HUES48 (cell line): Measurements from ENCODE around the gene MICAL2.

Source experiments
- H3K27ac ChIP-seq: one replicate; pipeline ENCODE4 v1.7.0; 2013; ENCODE audit warnings: low read depth, low read length, inconsistent platforms
- H3K27me3 ChIP-seq: 2 replicates; pipeline ENCODE4 v1.6.1; 2013; ENCODE audit warnings: mild to moderate bottlenecking, low read length; ENCODE audit not compliant: control insufficient read depth, insufficient read depth
- H3K36me3 ChIP-seq: 2 replicates; pipeline ENCODE4 v1.6.1; 2013; ENCODE audit warnings: low read length; ENCODE audit not compliant: control insufficient read depth, insufficient read depth
- H3K4me1 ChIP-seq: 2 replicates; pipeline ENCODE4 v1.6.1; 2013; ENCODE audit warnings: mild to moderate bottlenecking, low read length; ENCODE audit not compliant: control insufficient read depth, insufficient read depth
- H3K4me3 ChIP-seq: 2 replicates; pipeline ENCODE4 v1.5.1; 2013; ENCODE audit warnings: mild to moderate bottlenecking, low read depth, low read length
- H3K9ac ChIP-seq: 2 replicates; pipeline ENCODE4 v1.6.1; 2013; ENCODE audit warnings: mild to moderate bottlenecking, low read depth, low read length, moderate library complexity
- H3K9me3 ChIP-seq: 2 replicates; pipeline ENCODE4 v1.6.1; 2013; ENCODE audit warnings: low read length; ENCODE audit not compliant: control insufficient read depth, insufficient read depth

MICAL2 gene

GRCh38 chr11:12110201-12110713, at the start of gene MICAL2:
Gene MICAL2 (plus strand): TSS chr11:12110590. CDS start chr11:12162156, 51,566 bp downstream.
- Histone ChIP-seq H3K27ac (no peak within 1 kb of the TSS), H3K4me1 (peaks cover 6% of the 10 kb centered on the region), H3K9me3 (no peaks in the 10 kb centered on the region), H3K4me3 (peak within 1 kb of the TSS; percentile 65), H3K36me3 (no peaks in the 10 kb centered on the region), H3K9ac (no peak within 1 kb of the TSS), H3K27me3 (peaks cover 34% of the 10 kb centered on the region)

DNA sequence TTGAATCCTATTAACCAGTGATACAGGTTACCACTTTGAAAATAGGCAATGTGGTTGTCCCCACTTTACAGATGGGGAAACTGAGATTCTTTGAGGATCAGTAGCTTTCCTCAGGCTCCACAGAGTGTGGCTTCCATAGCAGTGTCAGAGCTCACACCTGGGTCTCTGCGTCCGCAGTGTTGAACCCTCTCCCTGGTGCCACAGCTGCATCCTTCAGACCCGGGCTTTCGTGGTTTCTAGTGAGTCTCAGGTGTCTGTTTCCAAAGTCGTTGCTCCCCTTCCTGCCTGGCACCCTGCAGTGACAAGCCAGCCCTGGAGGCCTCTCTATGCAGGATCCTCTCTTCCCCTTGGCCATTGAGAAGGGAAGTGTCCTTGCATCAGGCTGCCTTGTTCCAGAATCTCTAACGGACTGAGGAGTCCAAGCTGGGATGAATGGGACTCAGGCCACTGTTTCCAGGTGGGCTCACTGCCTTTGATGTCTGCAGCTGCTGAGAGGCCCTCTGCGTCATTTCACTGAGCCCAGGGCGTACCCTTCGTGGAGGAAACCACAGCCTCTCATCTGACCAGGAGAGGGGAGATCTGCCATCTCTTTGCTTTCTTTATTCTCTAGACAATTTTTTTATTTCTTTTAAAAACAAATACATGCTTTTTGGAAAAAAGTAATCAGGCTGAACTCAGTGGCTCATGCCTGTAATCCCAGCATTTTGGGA, 48.4 kb upstream of the MICAL2 start:
- Histone ChIP-seq H3K9me3 (no peaks in the 10 kb centered on the region), H3K36me3 (no peaks in the 10 kb centered on the region), H3K4me3 (no peak overlapping the region), H3K9ac (no peak overlapping the region), H3K4me1 (peaks cover 12% of the 10 kb centered on the region; the same call in 1 of the 2 replicates), H3K27ac (no peak overlapping the region), H3K27me3 (no peaks in the 10 kb centered on the region)

DNA sequence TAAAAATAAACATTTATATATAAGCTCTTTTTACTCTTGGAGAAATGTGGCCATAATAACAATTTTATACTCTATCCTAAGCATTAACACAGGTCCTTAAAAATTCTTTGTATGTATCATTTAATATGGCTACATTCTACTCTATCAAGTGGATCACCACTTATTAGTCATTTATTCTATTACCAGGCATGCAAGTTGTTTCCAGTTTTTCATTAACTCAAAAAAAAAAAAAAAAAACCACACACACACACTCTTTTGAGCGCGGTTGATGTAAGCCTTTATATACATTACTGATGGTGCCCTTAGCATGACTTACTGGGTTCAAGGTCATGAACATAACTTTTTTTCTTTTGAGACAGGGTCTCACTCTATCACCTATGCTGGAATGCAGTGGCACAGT, 47.1 kb upstream of the MICAL2 start:
- Histone ChIP-seq H3K4me1 (peaks cover 20% of the 10 kb centered on the region), H3K36me3 (no peaks in the 10 kb centered on the region), H3K9me3 (no peaks in the 10 kb centered on the region), H3K27me3 (no peaks in the 10 kb centered on the region), H3K27ac (no peak overlapping the region), H3K9ac (no peak overlapping the region), H3K4me3 (no peak overlapping the region)

- no peak overlapping the region for H3K9ac ChIP-seq
- H3K4me3 ChIP-seq = no peak overlapping the region
- no peaks in the 10 kb centered on the region for H3K36me3 ChIP-seq
- H3K27ac ChIP-seq = no peak overlapping the region
- no peaks in the 10 kb centered on the region for H3K9me3 ChIP-seq
- peaks cover 20% of the 10 kb centered on the region for H3K4me1 ChIP-seq
- no peaks in the 10 kb centered on the region for H3K27me3 ChIP-seq
These were observed 46.0 kb upstream of the MICAL2 start for GRCh38 chr11:12064136-12064953.

- Histone ChIP-seq H3K4me1 (peaks cover 20% of the 10 kb centered on the region), H3K27ac (no peak overlapping the region), H3K9me3 (no peaks in the 10 kb centered on the region), H3K4me3 (no peak overlapping the region), H3K9ac (no peak overlapping the region), H3K36me3 (no peaks in the 10 kb centered on the region), H3K27me3 (no peaks in the 10 kb centered on the region)
These were observed 45.5 kb upstream of the MICAL2 start for GRCh38 chr11:12064954-12065280.

DNA sequence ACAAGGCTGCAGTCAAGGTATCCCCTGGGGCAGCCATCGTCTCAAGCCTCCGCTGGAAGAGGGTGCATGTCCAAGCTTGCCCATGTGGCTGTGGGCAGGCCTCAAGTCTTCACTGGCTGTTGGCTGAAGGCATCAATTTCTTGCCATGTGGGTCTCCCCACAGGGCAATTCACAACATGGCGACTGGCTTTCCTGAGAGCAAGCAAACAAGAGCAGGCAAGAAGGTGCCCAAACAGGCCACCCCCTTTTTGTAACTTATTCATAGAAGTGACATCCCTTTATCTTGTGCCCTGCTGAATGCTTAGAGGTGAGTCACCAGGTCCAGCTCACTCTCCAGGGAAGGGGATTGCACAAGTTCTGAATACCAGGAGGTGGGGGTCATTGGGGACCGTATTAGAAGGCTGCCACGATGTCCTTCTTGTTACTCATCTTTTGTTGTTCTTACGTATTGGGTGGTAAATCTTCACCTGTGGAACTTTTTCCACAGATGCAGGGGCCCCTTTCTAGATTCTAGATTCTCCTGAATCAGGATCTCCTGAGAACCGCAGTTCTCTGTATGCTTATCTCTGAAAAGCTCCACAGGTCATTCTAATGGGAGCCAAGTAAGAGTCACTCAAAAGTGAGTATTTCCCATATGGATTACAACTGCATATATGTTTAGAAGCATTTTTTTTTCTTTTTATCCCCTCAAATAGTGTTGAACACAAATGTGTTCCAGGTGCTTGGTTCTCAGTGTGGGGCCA, 44.2 kb upstream of the MICAL2 start:
- no peak overlapping the region for H3K9ac ChIP-seq
- H3K9me3 ChIP-seq = no peaks in the 10 kb centered on the region
- H3K4me3 ChIP-seq = no peak overlapping the region
- no peaks in the 10 kb centered on the region for H3K36me3 ChIP-seq
- H3K27ac ChIP-seq = peak overlapping the region; percentile 62
- peaks cover 20% of the 10 kb centered on the region for H3K4me1 ChIP-seq
- no peaks in the 10 kb centered on the region for H3K27me3 ChIP-seq

DNA sequence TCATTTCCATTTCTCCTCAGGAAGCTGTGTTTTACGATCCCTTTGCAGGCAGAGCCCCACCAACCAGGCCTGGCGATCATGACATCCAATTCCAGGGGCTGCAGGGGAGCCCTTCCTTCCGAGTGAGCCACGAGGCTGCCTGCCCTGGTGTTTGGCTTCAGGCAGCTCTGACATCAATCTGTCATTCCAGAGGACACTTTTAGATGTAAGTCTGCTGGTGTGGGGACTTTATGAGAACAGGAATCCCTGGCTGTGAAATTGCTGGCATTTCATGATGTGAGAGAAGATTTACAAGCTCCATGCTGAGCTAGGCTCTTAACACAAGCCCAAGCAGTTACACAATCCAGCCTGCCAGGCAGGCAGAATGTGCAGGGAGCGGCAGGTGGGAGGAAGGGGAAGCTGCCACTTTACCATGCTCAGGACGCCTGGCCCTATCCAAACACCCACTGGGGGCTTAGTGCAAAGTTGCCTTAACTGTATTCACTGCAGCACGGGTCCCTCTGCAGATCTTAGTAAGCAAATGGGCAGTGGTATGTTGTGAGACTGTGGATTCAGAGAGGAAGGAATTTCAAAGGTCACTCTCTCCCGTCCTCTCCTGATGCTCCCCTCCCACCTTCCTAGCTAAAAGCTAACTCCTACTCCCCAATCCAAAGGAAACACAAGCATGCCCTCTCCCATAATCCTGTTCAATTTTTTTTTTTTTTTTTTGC, 43.4 kb upstream of the MICAL2 start:
- no peaks in the 10 kb centered on the region for H3K9me3 ChIP-seq
- H3K9ac ChIP-seq = no peak overlapping the region
- peaks cover 18% of the 10 kb centered on the region for H3K4me1 ChIP-seq
- H3K4me3 ChIP-seq = no peak overlapping the region
- no peaks in the 10 kb centered on the region for H3K27me3 ChIP-seq
- H3K36me3 ChIP-seq = no peaks in the 10 kb centered on the region
- peak overlapping the region; percentile 62 for H3K27ac ChIP-seq

DNA sequence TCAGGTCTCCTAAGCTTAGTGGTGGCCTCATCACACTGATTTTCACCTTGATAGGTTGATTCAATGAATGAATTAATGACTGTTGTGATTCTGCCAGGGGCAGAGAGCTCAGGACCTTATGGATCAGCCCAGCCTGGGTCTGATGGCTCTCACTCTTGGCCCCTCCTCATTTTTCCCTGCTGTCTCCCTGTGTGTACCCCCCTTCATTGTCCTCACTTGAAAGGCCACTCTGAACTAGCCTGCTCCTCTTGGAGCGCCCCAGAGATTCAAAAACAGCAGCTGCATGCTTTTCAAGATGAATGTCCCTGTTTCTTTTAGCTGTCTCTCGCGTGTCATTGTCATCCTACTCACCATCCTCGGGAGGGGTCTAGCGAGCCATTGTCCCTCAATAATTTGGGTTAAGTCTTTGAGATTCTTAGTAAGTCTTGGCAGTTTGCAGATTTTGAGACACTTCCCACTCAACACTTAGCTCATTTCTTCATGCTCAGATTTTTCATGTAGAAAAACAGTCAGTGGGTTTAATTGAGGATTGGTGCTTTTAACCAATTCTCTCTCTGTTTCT, 42.5 kb upstream of the MICAL2 start:
- H3K9ac ChIP-seq = no peak overlapping the region
- H3K4me3 ChIP-seq = no peak overlapping the region
- no peaks in the 10 kb centered on the region for H3K36me3 ChIP-seq
- no peaks in the 10 kb centered on the region for H3K27me3 ChIP-seq
- no peaks in the 10 kb centered on the region for H3K9me3 ChIP-seq
- peaks cover 16% of the 10 kb centered on the region for H3K4me1 ChIP-seq
- no peak overlapping the region for H3K27ac ChIP-seq

DNA sequence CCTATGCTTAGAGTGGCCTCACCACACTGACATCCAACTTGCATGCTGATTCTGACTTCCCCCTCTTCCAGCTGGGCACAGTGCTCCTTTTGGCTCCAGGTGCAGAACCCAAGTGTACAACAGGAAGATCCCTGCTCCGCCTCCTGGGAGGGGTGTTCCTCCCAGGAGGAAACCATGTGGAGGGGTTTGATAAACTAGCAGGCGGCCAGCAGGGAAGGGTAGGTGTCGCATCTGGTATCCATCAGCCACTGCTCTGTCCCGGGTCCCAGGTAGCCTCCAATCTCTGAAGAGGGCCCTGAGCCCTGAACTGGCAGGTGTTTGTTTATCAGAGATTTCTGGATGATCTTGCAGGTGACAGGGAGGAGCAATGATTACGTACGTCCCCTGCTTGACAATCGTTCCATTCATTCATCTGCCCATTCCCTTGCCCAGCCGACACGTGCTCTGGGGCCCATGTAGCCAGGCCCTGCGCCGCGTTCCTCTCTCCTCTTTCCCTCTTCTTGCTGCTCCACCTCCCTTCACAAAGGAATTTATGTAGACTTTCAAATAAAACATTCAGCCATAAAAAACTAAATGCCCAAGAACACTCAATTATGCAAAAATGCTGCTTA, 41.2 kb upstream of the MICAL2 start:
- H3K9me3 ChIP-seq = no peaks in the 10 kb centered on the region
- no peaks in the 10 kb centered on the region for H3K27me3 ChIP-seq
- H3K4me3 ChIP-seq = no peak overlapping the region
- H3K36me3 ChIP-seq = no peaks in the 10 kb centered on the region
- H3K9ac ChIP-seq = no peak overlapping the region
- H3K27ac ChIP-seq = no peak overlapping the region
- H3K4me1 ChIP-seq = peaks cover 16% of the 10 kb centered on the region
